Prostate gland (tissue), 2 donors: ENCODE measurements around the gene SHROOM3.

Source experiments
- POLR2A ChIP-seq: fragments of 450-650 bp; IDR thresholded peaks from one replicate; pipeline ENCODE4 v1.6.1; 2016; ENCODE audit warnings: antibody characterized with exemption, mild to moderate bottlenecking
- POLR2AphosphoS5 ChIP-seq: sonication (generic); formaldehyde crosslinking; IDR thresholded peaks from one replicate; pipeline ENCODE4 v1.6.1; 2017; ENCODE audit warnings: antibody characterized with exemption
- TF ChIP-seq, protein P1 (sequence below), 4 experiments: fragments of 200-600 bp in 2 of 4; fragments of 450-650 bp in 2 of 4; sonication (generic) in 2 of 4; IDR thresholded peaks; 1 replicate in 3 of 4; 2 replicates in 1 of 4; pipeline ENCODE4 v1.5.1; 2016 to 2019; ENCODE audit warnings: antibody characterized with exemption in 4 of 4, mild to moderate bottlenecking in 2 of 4, moderate library complexity in 2 of 4

GRCh38 chr4:76753814-76754213 is 318.8 kb downstream of the SHROOM3 start:
- TF ChIP-seq, protein P1, sequence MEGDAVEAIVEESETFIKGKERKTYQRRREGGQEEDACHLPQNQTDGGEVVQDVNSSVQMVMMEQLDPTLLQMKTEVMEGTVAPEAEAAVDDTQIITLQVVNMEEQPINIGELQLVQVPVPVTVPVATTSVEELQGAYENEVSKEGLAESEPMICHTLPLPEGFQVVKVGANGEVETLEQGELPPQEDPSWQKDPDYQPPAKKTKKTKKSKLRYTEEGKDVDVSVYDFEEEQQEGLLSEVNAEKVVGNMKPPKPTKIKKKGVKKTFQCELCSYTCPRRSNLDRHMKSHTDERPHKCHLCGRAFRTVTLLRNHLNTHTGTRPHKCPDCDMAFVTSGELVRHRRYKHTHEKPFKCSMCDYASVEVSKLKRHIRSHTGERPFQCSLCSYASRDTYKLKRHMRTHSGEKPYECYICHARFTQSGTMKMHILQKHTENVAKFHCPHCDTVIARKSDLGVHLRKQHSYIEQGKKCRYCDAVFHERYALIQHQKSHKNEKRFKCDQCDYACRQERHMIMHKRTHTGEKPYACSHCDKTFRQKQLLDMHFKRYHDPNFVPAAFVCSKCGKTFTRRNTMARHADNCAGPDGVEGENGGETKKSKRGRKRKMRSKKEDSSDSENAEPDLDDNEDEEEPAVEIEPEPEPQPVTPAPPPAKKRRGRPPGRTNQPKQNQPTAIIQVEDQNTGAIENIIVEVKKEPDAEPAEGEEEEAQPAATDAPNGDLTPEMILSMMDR (IDR thresholded peaks at IDR 0.05): no peak
- TF ChIP-seq POLR2AphosphoS5 (no peak), POLR2A (no peak)
